GM19043 (cell line): ENCODE data around the gene SHPK.
"Not testable (repeated sequence)": the region's sequence is repeated elsewhere in the genome, so short reads cannot be mapped to it uniquely, and the experiment has no call there.

Source experiments
- ATAC-seq: cut with Tn5 transposase; IDR thresholded peaks from one replicate; pipeline ENCODE4 v1.9.1; 2021; ENCODE audit warnings: low read depth; ENCODE audit not compliant: unreplicated experiment

Gene SHPK

DNA sequence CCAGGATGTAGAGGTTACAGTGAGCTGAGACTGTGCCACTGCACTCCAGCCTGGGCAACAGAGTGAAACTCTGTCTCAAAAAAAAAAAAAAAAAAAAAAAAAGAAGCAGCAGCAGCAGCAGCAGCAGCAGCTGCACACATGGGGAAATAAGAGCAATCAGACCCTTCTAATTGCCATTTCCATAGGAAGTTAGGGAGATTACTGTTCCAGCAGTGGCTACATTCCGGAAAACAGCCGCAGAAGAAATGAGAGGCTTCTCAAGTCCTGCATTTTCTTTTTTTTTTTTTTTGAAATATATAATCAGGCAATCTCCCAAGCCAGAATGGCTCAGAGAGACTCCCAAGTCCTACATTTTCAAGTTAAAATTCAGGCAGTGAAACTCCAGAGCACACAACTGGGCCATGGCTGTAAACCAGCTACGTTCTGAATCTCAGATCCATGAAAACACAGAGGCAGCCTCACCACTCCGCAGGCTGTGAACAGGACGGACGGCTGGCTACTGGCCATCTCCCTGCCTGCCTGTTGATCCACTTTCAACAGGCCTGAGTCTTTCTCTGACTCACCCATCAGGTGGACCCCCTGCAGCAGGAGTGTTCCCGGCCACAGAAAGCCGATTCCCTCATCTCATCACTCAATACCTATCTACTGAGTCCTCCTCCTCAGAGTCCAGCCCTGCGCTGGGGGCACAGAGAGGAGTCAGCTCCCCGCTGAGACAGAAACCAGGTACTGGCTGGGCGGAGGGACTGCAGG lies 41.8 kb downstream of the SHPK start:
- ATAC-seq: no peak

DNA sequence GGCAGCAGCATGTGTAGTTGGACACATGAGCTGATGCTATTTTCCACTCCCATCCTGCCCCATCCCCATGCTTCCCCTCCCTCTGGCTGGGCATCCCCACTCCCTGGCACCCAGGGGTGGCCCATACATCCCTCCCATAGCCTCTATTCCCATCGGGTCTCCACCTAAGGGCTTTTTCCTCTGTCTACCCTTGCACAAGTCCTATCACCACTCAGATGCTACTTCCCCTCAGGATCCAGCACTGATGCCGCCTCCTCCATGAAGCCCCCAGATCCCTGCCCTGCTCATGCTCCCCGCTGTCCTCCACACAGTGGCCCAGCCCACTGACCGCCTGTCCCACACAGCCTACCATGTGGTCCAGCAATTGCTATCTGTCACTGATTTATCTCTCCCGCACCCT lies 42.7 kb downstream of the SHPK start:
- no peak for ATAC-seq

DNA sequence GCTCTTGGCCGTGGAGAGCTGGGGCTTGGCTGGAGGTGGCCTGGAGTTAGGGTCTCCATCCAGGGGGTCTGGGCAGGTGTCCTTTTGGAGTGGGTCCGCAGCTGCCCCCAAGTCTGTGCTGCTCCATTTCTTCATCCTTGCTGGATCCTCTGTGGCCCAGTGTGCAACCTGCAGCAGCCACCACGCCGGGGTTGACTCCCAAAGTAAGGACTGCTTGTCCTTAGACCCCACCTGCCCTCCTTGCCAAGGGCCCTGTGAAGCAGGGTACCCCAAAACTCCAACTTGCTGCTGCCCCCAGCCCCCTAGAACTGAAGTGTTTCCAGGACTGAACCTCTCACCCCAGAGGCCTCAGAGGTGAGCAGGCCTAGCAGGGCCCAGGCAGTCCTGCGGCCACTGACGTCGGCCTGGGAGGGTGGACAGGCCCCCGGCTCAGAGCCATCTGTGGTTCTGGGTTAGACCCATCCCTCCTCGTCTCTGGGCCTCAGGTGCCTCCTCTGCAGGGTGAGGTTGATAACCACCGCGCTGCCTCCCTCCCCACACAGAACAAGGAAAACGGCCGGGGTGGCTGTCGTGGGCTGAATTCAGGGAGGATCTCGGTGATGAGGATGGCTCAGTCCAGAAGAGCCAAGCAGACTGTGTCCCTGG lies 43.7 kb downstream of the SHPK start:
- no peak for ATAC-seq

DNA sequence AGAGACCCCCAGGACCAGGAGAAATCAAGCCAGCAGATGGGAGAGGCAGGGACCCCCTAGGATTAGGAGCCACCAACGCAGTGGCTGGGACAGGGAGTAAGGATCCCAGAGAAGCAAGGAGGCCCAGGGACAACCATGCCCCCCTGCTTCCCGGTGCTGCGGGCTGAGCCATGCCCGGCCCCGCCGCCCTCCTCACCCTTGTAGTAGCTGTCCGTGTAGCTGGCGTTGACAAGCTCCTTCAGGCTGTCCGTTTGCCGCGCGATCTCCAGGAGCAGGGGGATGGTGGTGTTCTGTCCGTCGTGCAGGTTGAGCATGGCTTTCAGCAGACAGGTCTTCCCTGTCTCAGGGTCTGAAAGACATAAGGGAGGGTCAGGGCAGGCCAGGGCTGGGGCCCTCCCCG lies 45.3 kb downstream of the SHPK start:
- ATAC-seq: no peak

DNA sequence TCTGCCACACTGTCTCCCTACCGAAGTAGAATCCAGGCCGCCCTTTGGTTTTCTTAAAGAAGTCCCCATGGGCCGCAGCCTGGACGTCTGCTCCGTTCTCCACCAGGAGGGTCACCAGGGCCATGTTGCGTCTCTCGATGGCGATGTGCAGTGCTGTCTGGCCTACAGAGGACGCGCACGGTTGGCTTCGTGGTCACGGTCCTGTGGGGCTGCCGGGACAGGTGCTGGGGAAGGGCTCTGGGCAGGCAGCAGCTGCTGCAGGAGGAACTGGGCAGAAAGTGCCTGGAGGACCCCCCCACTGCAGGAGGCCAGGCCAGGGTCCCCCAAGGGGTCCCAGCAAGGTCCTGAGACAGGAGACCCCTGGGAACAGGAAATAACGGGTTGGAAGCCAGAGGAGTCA lies 45.8 kb downstream of the SHPK start:
- no peak for ATAC-seq

DNA sequence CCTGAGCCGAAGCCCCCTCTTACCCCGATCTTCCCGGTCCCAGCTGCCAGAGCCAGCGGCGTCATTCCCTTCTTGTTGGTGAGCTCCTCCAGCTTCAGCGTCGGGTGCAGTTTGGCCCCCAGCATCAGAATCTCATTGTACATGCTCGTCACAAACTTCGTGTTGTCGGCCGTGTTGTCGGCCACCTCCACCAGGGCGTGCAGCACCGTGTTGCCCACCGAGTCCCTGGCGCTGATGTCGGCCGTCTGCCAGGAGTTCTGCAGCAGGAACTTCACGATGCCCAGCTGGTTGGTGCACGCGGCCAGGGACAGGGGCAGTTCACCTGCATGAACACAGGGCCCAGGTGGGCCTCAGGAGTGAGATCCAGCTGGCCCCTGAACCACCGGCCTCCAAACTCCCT lies 46.3 kb downstream of the SHPK start:
- no peak for ATAC-seq

DNA sequence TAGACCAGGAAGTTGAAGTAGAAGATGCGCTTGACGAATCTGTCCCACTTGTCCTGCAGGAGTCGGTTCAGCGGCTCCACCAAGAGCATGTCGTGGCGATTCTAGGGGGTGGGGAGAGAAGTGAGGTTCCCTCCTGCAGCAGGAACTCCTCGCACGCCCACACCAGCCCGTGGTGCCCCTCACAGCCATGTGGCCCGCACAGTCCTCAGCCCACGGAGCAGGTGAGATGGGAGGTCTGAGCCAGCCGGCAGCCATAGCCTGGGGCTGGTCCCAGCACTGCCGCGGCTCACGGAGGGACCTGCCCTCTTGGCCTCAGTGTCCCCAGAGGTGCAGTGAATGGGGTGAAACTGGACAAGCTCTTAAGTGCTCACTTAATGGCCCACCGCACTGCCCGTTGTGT lies 50.2 kb downstream of the SHPK start:
- no peak for ATAC-seq

DNA sequence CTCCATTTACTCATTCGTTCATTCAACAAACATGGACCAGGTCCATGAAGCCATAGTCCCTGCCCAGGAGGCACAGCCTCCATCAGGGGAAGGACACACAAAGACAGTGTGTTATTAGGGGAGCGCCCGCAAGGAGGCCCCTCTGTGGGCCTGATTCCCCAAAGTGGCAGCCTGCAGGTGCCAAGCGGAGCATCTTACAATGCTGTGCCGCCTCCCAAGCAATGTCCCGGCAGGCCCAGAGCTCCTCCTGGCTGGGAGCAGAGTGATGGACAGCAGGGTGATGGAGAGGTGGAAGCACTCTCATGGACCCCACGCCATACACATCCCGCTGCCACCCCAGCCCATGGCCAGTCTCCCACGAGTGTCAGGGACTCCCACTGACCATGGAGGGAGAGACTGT lies 52.6 kb downstream of the SHPK start:
- ATAC-seq: no peak

DNA sequence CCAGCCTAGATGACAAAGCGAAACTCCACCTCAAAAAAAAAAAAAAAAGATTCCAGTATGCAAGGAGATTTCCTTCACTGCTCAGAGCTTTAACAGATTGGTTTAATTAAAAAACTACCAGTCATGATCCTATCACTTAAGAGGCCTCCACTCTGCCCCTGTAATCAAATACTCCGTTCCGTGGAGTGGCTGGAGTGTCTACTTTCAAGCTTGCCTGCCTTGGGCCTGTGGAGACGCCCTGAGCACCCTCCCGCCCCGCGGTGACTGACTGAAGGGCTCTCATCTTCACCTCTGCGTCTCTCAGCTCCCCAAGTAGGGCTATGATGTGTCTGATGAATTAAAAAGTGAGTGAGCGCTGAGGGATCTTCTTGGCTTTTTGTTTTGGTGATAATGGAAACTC lies 53.1 kb downstream of the SHPK start:
- no peak for ATAC-seq

DNA sequence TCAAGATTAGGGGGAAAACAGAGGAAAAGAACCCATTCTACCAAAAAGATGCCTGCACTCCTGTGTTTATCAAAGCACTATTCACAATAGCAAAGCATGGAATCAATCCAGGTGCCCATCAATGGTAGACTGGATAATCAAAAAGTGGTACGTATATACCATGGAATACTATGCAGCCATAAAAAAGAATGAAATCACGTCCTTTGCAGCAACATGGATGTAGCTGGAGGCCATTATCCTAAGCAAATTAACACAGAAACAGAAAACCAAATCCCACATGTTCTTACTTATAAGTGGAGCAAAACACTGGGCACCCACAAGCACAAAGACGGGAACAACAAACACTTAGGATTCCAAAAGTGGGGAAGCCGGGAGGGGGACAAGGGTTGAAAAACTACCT lies 57.4 kb downstream of the SHPK start:
- not testable (repeated sequence) for ATAC-seq

DNA sequence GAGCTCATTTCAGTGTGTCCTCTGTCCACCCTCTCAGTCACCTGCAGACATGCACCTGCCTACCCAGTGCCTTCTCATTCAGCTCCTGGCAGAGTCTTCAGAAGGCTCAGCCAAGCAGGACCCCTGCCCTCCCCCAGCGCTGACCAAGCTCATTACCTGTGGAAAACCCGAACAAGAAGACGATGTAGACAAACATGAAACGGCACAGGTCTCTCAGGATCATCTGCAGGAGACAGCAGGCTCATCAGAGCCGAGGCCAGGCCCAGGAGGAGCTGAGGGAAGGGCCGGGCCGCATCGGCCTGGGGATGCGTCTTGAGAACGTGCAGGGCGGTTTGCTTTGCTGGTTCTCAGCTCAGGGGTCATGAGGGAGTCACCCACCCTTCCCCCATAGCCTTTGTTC lies 59.1 kb downstream of the SHPK start:
- ATAC-seq: no peak

DNA sequence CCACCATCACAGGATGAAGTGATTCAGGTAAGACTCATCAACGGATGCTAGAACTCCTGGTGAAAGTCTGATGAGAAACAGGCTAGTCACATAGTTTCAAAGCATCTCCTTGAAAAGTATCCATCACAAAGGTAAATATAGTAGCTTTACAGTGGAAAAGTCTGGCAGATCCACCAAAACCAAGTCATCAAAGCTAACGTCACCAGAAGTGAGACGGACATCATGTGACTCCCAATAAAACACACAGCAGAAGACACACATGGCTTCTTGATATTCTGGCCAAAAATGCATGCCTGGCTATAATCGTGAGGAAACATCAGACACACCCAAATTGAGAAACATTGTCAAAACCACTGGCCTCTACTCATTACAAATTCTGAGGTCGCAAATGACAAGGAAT lies 60.5 kb downstream of the SHPK start:
- no peak for ATAC-seq

DNA sequence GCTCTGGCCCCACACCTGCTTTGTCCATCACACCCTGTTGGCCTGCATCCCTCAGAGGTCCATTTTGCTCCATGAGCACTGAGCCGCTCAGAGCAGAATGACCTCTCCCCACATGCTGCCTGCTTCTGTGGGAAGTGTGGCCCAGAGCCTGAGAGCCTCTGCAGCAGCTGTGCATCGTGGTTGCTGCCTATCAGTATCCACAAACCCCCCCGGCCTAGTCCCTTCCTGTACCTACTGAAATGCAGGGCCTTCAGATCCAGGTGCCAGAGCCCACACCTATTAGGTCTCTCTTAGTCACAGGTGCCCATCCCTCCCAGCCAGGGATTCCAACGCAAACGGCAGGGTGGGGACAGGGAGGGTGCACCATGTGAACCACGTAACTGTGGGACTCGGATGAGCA lies 61.8 kb downstream of the SHPK start:
- no peak for ATAC-seq

DNA sequence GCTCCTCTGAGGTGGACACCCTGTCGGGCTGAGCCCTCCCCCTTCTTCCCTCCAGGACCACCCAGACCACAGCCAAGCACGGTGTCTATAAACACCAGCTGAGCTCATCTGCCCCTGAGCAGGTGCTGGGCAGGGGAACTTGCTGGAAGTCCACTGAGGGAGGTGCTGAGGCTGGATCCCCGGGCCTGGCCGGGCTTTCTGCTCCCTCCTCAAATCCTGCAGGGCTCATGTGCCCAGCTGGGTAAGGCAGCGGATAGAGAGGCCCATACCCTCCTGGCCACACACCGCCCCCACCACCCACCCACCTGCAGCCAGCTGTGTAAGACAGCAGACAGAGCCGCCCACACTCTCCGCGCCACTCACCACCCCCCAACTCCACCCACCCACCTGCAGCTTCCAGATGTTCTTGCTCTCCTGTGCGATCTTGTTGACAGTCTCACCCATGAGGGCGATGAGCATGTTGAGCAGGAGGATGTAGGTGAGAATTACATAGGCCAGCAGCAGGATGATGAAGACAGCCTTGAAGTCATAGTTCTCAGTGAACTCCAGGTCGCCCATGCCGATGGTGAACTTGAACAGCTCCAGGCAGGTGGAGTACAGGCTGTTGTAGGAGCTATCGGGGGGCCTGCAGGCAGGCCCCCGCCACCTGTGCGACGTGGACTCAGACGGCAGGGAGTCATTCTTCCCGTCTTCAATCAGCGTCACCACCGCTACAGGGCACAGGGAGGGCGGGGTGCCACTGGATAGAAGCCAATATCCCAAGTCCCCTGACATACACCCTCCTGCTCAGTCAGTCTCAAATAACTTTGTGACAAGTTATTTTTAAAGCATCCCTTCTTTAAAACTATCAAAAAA lies 62.6 kb downstream of the SHPK start:
- ATAC-seq: no peak

DNA sequence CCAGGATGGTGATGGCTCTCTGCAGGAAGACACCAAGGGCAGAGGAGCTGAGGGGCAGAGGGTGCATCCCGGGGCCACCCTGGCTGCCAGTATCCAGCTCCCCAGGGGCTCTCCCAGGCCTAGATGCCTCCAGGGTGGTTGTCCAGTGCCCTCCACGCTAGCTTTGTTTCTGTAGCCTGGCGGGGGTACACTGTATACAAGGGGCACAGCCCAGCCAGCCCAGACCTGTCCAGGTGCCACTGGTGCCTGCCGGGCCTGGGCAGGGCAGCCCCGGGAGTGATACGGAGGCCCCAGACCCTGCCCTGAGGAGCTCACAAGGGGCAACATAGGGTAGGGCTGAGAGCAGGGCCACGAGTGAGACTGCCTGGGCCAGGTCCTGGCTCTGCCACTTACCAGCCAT lies 63.8 kb downstream of the SHPK start:
- no peak for ATAC-seq

DNA sequence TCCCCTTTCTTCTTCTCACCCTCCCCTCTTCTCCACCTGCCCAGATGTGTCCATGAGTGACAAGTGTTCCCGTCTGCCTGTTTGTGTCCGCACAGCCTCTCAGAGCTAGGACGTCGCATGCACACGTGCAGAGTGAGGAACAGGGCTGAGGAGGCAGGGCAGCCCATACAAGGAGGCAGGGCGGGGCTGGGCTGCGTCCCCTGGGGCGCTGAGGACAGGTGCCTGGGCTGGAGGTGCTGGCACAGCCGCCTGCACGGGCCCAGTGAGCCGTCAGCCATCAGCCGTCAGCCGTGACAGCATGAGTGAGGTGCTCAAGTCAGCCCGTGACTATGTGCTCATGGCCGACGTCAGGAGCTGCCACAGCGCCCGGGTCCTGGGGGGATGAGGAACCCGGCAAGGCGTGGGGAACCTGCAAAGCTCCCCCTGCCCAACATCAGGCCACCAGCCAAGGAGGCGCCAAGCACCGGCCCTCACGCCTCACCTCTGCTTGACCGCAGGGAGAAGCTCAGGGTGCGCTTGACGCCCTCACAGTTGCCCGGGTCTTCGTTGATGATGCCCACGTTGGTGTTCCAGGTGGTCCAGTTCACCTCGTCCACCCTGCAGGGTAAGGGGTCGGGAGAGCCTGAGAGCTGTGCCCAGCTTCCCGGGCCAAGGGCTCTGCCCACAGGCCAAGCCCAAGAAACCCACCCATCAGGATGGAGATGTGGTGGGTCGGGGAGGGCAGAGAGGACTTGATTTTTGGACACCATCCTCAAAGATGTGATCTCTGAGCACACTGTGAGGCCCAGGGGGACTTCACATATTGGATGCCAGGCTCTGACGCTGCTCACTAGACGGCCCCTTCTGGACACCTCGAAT lies 64.8 kb downstream of the SHPK start:
- ATAC-seq: no peak

DNA sequence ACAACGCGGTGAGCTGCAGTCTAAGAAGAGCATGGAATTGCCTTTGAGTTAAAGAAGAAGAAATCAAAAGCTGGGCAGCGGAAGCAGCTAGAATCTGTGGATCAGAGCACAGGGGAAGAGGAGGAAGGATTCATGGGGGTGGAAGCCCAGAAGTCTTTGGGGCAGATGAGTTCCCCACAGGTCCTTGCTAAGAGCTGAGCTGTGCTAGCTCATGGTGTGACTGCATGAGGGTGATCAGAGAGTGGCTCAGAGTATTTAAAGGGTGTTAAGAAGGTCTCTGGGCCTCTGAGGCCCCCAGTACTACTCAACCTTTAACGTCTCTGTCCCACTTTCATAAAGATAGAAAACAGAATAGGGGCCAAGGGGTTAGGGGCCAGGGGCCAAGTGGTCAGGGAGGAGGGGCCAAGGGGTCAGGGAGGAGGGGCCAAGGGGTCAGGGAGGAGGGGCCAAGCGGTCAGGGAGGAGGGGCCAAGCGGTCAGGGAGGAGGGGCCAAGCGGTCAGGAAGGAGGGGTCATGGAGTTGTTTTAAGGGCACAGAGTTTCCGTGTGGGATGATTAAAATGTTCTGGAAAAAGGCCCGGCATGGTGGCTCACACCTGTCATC lies 66.4 kb downstream of the SHPK start:
- ATAC-seq: no peak

DNA sequence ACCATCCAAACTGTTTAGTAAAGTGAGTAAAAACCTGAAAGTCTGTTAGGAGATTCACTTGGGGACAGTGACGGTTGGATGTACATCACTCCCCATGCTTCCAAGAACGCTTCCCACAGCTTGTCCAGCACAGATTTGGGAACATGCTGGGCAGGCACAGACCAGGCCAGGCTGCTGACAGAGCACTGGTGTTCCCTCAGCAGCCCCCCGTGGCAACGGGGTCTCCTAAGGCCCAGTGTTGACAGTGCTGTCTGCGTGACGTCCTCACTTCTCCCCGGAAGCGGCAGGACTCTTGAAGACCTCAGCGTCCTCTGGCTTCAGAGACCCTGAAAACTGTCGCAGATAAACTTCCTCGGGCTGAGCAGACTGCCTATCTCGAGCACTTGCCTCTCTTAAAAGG lies 69.5 kb downstream of the SHPK start:
- no peak for ATAC-seq

DNA sequence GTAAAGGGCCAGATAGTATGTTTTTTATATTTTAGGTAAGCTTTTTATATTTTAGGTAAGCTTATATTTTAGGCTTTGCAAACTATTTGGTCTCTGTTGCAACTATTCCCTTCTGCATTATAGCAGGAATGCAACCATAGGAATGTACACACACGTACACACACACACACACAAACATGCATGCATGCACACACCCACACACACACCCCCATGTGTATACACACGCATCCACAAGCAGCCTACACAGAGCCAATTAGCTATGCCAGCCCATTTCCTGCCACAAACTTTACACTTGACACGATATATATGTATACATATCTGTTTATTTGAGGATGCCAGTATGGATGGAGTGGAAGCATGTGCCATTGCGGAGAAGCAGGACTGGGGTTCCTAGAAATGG lies 70.9 kb downstream of the SHPK start:
- no peak for ATAC-seq

DNA sequence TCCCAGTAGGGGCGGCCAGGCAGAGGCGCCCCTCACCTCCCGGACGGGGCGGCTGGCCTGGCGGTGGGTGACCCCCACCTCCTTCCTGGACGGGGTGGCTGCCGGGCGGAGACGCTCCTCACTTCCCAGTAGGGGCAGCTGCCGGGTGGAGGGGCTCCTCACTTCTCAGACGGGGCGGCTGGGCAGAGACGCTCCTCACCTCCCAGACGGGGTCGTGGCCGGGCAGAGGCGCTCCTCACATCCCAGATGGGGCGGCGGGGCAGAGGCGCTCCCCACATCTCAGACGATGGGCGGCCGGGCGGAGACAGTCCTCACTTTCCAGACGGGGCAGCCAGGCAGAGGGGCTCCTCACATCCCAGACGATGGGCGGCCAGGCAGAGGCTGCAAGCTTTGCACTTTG lies 71.8 kb downstream of the SHPK start:
- ATAC-seq: not testable (repeated sequence)
